Parathyroid adenoma (tissue), 2 donors: ENCODE data around the gene PKN1.
A peak's percentile ranks its signal among the peaks of the same experiment; 100 is the strongest.

Experiments used
- H2AFZ ChIP-seq: fragments of 300-600 bp; sonication (generic); one replicate; pipeline ENCODE4 v1.7.0; 2017; ENCODE audit warnings: antibody characterized with exemption, mild to moderate bottlenecking
- H3K27ac ChIP-seq: fragments of 300-600 bp; sonication (generic); one replicate; pipeline ENCODE4 v1.7.0; 2017
- H3K27me3 ChIP-seq: fragments of 300-600 bp; sonication (generic); one replicate; pipeline ENCODE4 v1.7.0; 2017; ENCODE audit warnings: low read length; ENCODE audit not compliant: control insufficient read depth, insufficient read depth
- H3K36me3 ChIP-seq: fragments of 300-600 bp; sonication (generic); one replicate; pipeline ENCODE4 v1.7.0; 2017; ENCODE audit warnings: low read length; ENCODE audit not compliant: control insufficient read depth, insufficient read depth
- H3K4me1 ChIP-seq: fragments of 300-600 bp; sonication (generic); one replicate; pipeline ENCODE4 v1.7.0; 2017; ENCODE audit warnings: control low read depth
- H3K4me2 ChIP-seq: fragments of 300-600 bp; sonication (generic); one replicate; pipeline ENCODE4 v1.7.0; 2017; ENCODE audit warnings: low read length
- H3K4me3 ChIP-seq: fragments of 300-600 bp; sonication (generic); one replicate; pipeline ENCODE4 v1.7.0; 2017; ENCODE audit warnings: low read depth, low read length
- H3K79me2 ChIP-seq: fragments of 300-600 bp; sonication (generic); one replicate; pipeline ENCODE4 v1.7.0; 2017; ENCODE audit warnings: control low read depth
- H3K9ac ChIP-seq: fragments of 300-600 bp; sonication (generic); one replicate; pipeline ENCODE4 v1.7.0; 2017; ENCODE audit warnings: mild to moderate bottlenecking
- H3K9me3 ChIP-seq: fragments of 300-600 bp; sonication (generic); one replicate; pipeline ENCODE4 v1.7.0; 2017; ENCODE audit warnings: low read length; ENCODE audit not compliant: control insufficient read depth
- TF ChIP-seq, protein P1 (sequence below): fragments of 300-600 bp; sonication (generic); IDR thresholded peaks from one replicate; pipeline ENCODE4 v1.7.0; 2017; ENCODE audit warnings: antibody characterized with exemption, mild to moderate bottlenecking
- donor health status: primary hyperparathyroidism.

Gene PKN1

DNA sequence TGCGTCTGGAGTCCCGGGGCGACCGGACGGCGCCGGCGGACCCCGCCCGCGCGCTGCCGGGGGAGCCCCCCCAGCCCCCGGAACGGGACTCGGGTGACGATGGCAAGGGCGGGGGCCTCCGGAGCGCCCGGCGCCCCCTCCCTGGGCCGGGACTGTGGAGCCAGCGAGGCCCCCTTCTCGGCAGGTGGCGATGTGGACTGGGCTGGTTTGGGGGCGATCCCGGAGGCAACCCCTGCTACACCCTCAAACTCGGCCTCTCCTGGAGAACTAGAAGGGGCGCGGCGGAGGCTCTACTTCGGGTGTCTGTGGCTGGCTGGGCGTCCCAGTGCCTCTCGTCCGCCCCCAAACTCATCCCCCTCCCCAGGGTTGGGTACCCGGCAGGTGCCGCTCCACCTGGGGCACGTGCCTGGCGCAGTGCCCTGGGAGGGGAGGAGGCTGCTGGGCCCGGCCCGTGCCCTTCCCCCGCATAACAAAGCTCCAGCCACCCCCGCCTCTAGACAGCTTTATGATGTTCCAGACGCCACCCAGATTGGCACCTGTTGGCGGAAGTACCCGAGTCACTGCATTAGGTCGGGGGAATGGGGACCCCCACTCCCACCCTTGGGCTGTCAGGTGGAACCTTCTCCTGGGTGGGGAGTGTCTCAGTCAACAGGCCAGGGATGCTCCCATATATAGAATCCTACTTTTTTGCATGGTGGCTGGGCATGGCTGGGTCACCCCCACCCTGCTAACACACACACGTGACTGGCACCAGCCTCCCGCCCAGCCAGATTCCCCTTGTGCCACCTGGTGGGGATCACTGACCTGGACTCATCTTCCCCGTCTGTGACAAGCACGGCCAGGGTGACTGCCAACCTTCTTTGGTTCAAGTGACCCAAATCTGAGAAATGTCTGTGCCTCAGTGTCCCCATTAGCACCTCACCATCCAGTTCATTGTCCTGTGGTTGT lies 722 bp downstream of the PKN1 start:
- Histone ChIP-seq H3K79me2 (peaks cover under 1% of the 10 kb centered on the region), H3K27ac (peak overlapping the region; percentile 40), H3K4me3 (peak overlapping the region; percentile 66), H3K9me3 (no peaks in the 10 kb centered on the region), H3K4me2 (peak overlapping the region; percentile 96), H3K9ac (peak overlapping the region; percentile 35), H3K4me1 (peaks cover 9% of the 10 kb centered on the region), H2AFZ (peak overlapping the region; percentile 82), H3K27me3 (no peaks in the 10 kb centered on the region), H3K36me3 (no peaks in the 10 kb centered on the region)
- TF ChIP-seq, protein P1, sequence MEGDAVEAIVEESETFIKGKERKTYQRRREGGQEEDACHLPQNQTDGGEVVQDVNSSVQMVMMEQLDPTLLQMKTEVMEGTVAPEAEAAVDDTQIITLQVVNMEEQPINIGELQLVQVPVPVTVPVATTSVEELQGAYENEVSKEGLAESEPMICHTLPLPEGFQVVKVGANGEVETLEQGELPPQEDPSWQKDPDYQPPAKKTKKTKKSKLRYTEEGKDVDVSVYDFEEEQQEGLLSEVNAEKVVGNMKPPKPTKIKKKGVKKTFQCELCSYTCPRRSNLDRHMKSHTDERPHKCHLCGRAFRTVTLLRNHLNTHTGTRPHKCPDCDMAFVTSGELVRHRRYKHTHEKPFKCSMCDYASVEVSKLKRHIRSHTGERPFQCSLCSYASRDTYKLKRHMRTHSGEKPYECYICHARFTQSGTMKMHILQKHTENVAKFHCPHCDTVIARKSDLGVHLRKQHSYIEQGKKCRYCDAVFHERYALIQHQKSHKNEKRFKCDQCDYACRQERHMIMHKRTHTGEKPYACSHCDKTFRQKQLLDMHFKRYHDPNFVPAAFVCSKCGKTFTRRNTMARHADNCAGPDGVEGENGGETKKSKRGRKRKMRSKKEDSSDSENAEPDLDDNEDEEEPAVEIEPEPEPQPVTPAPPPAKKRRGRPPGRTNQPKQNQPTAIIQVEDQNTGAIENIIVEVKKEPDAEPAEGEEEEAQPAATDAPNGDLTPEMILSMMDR = no peak

DNA sequence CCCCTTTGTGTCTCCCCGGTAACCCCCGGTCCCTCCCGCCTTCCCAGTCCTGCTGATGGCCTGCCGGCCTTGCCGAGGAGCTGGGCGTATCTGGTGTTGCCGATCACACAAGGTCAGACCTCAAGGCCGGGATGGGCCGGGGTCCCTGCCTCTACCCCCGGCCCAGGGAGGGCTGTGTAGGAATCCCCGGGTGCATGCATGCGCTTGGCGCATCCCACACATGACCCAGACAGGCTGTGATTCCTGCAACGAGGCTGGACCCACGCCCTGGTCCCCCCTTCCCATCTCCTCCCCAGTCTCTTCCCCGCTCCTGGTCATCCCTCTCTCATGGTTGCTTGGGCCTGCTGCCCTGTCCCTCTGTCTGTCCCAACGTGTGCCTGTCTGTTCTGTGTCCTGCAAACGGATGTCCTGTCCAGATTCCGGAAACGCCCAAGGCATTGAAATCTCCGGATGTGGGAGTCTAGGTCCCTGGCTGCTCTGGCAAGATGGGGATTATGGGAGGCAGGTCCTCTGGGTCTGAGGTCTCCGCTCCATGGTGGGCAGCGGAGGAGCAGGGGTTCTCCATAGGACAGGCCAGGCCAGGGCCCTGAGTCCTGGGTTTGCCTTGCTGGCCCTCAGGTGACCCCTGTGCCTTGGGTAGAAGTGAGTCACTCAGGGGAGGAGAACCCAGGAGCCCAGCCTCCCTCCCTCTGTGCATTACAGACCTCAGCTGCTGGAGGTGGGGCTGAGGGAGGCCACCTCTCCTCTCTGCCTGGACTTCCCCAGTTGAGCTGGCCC lies 1.6 kb downstream of the PKN1 start:
- Histone ChIP-seq H3K27ac (peak overlapping the region; percentile 52), H3K4me1 (peaks cover 9% of the 10 kb centered on the region), H3K9ac (no peak overlapping the region), H3K79me2 (peaks cover 4% of the 10 kb centered on the region), H3K36me3 (no peaks in the 10 kb centered on the region), H3K9me3 (no peaks in the 10 kb centered on the region), H2AFZ (no peak overlapping the region), H3K4me3 (peak overlapping the region; percentile 66), H3K4me2 (peak overlapping the region; percentile 96), H3K27me3 (no peaks in the 10 kb centered on the region)
- TF ChIP-seq, protein P1 = no peak

DNA sequence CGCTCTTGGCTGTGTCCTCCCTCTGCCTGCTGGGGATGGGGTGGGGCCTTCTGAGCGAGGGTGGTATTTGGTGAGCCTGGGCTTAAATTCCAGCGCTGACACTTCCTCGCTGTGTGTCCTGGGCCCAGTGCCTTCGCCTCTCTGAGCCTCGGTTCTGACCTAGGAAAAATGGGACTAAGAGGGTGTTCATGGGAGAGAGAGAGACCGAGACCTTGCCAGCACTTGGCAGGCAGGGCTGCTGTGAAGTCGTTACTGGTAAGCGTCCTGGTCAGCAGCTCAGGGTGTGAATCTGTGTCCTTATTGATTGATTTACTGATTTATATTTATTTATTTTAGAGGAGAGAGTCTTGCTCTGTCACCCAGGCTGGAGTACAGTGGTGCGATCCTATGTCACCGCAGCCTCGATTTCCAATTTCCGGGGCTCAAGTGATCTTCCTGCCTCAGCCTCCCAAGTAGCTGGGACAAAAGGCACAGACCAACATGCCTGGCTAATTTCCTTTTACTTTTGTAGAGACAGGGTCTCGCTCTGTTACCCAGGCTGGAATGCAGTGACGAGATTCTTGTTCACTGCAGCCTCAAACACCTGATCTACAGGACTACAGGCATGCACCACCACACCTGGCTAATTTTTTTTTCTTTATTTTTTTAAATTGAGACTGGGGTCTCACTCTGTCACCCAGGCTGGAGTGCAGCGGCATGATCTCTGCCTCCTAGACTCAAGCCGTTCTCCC lies 2.4 kb downstream of the PKN1 start:
- H3K9me3 ChIP-seq = no peaks in the 10 kb centered on the region
- no peaks in the 10 kb centered on the region for H3K36me3 ChIP-seq
- peaks cover 4% of the 10 kb centered on the region for H3K79me2 ChIP-seq
- no peak overlapping the region for H2AFZ ChIP-seq
- peak overlapping the region; percentile 52 for H3K27ac ChIP-seq
- no peak overlapping the region for H3K4me2 ChIP-seq
- TF ChIP-seq, protein P1 = no peak
- H3K27me3 ChIP-seq = no peaks in the 10 kb centered on the region
- H3K4me3 ChIP-seq = no peak overlapping the region
- H3K4me1 ChIP-seq = peaks cover 9% of the 10 kb centered on the region
- H3K9ac ChIP-seq = no peak overlapping the region

DNA sequence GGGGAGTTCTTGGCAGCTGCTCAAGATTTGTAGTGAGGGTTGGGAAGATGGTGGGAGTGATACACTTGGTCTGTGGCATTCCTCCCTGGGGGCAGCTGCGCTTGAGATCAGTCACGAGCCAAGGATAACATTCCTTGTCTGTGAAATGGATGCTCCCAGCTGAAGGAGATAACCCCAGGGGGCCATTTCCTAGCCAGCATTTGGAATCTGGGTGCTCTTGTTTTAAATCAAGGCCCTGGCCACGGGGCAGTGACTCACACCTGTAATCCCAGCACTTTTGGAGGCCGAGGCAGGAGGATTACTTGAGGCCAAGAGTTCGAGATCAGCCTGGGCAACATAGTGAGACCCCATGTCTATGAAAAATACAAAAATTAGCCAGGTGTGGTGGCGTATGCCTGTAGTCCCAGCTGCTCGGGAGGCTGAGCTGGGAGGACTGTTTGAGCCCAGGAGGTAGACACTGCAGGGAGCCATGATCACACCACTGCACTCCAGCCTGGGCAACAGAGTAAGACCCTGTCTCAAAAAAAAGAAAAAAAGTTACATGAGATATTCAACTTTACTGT lies 4.6 kb downstream of the PKN1 start:
- H3K9me3 ChIP-seq = no peaks in the 10 kb centered on the region
- TF ChIP-seq, protein P1 = no peak

More for the DNA sequence above, 4.6 kb downstream of the PKN1 start:
- Histone ChIP-seq H3K4me3 (no peak overlapping the region), H3K36me3 (no peaks in the 10 kb centered on the region), H3K27me3 (no peaks in the 10 kb centered on the region), H2AFZ (no peak overlapping the region), H3K9ac (no peak overlapping the region), H3K4me1 (peaks cover 7% of the 10 kb centered on the region), H3K27ac (no peak overlapping the region), H3K4me2 (no peak overlapping the region), H3K79me2 (peaks cover 4% of the 10 kb centered on the region)
